GM18526 (cell line): ENCODE data around the gene AMY2B.
"Not testable (repeated sequence)": the region's sequence is repeated elsewhere in the genome, so short reads cannot be mapped to it uniquely, and the experiment has no call there.

Experiments used
- POLR2A ChIP-seq: IDR thresholded peaks from 3 replicates; pipeline ENCODE4 v1.6.1; 2011; ENCODE audit not compliant: insufficient read length; ENCODE audit errors: extremely low read depth

The AMY2B gene

GRCh38 chr1:103583887-103584286, 12.5 kb downstream of the AMY2B start:
- TF ChIP-seq POLR2A = no peak

GRCh38 chr1:103584537-103584936, 13.1 kb downstream of the AMY2B start:
- no peak for TF ChIP-seq POLR2A

- no peak for TF ChIP-seq POLR2A
Observed at GRCh38 chr1:103616362-103616761, 45.0 kb downstream of the AMY2B start.

- TF ChIP-seq POLR2A = not testable (repeated sequence)
Observed at GRCh38 chr1:103616994-103617477, 45.6 kb downstream of the AMY2B start, which contains the start of gene AMY2A. TSS of gene AMY2A (plus strand) at chr1:103617427. CDS start at chr1:103617441, 14 bp downstream.
